BE2C (cell line): ENCODE measurements around the gene LRRC75A.

Experiments
- DNase-seq: peaks from one replicate; pipeline ENCODE4 v3.0.0-alpha.2; 2020
- H3K27me3 ChIP-seq: fragments of 250-450 bp; sonication (Bioruptor Pico); 2 replicates; pipeline ENCODE4 v1.5.1; 2020; ENCODE audit warnings: mild to moderate bottlenecking
- H3K36me3 ChIP-seq: fragments of 250-450 bp; sonication (Bioruptor Pico); 2 replicates; pipeline ENCODE4 v1.5.1; 2020; ENCODE audit warnings: mild to moderate bottlenecking
- H3K4me1 ChIP-seq: fragments of 250-450 bp; sonication (Bioruptor Pico); 2 replicates; pipeline ENCODE4 v1.5.1; 2020
- H3K4me3 ChIP-seq: 2 replicates; pipeline ENCODE4 v1.5.1; 2011; ENCODE audit warnings: low read depth, low read length
- H3K9me3 ChIP-seq: fragments of 250-450 bp; sonication (Bioruptor Pico); 2 replicates; pipeline ENCODE4 v1.5.1; 2020
- CTCF ChIP-seq: IDR thresholded peaks from 2 replicates; pipeline ENCODE4 v1.5.1; 2012; ENCODE audit warnings: mild to moderate bottlenecking, low read depth, low read length

Gene LRRC75A

GRCh38 chr17:16491131-16491702 is 776 bp downstream of the LRRC75A start:
- Histone ChIP-seq H3K36me3 (no peaks in the 10 kb centered on the region), H3K9me3 (no peaks in the 10 kb centered on the region), H3K27me3 (no peaks in the 10 kb centered on the region), H3K4me1 (no peaks in the 10 kb centered on the region), H3K4me3 (no peak overlapping the region; the same call in 1 of the 2 replicates)
- no peak for TF ChIP-seq CTCF
- DNase-seq = peak; percentile 35

GRCh38 chr17:16489431-16489830 is 2.6 kb downstream of the LRRC75A start:
- no peak for TF ChIP-seq CTCF
- Histone ChIP-seq H3K9me3 (no peaks in the 10 kb centered on the region), H3K4me3 (no peak overlapping the region), H3K27me3 (no peaks in the 10 kb centered on the region), H3K4me1 (no peaks in the 10 kb centered on the region), H3K36me3 (no peaks in the 10 kb centered on the region)
- no peak for DNase-seq

GRCh38 chr17:16488968-16489337 is 3.0 kb downstream of the LRRC75A start:
- no peaks in the 10 kb centered on the region for H3K4me1 ChIP-seq
- no peak for DNase-seq
- H3K36me3 ChIP-seq = no peaks in the 10 kb centered on the region
- H3K9me3 ChIP-seq = no peaks in the 10 kb centered on the region
- H3K4me3 ChIP-seq = no peak overlapping the region
- no peaks in the 10 kb centered on the region for H3K27me3 ChIP-seq
- TF ChIP-seq CTCF = no peak

- no peaks in the 10 kb centered on the region for H3K27me3 ChIP-seq
- H3K4me1 ChIP-seq = no peaks in the 10 kb centered on the region
Observed at GRCh38 chr17:16488186-16488967, 3.6 kb downstream of the LRRC75A start.

GRCh38 chr17:16486373-16487250 is 5.4 kb downstream of the LRRC75A start:
- Histone ChIP-seq H3K4me1 (no peaks in the 10 kb centered on the region), H3K9me3 (no peaks in the 10 kb centered on the region), H3K27me3 (no peaks in the 10 kb centered on the region), H3K36me3 (no peaks in the 10 kb centered on the region), H3K4me3 (peak overlapping the region; percentile 14)
- DNase-seq = peak; percentile 71
- no peak for TF ChIP-seq CTCF

More at GRCh38 chr17:16488186-16488967, 3.6 kb downstream of the LRRC75A start:
- DNase-seq = no peak
- H3K4me3 ChIP-seq = no peak overlapping the region
- no peaks in the 10 kb centered on the region for H3K9me3 ChIP-seq
- no peaks in the 10 kb centered on the region for H3K36me3 ChIP-seq
- no peak for TF ChIP-seq CTCF
